HPDE6-E6E7 (cell line): ENCODE data around the gene GATA1.

Source experiments
- DNase-seq: peaks from one replicate; pipeline ENCODE4 v3.0.0; 2011; ENCODE audit warnings: missing footprints; ENCODE audit errors: extremely low spot score

Gene GATA1

GRCh38 chrX:48785186-48785539 is 1.2 kb upstream of the GATA1 start:
- DNase-seq, result no peak

- DNase-seq, result no peak
These were observed 713 bp upstream of the GATA1 start for GRCh38 chrX:48785540-48786214.

- DNase-seq, result no peak
These were observed 575 bp downstream of the GATA1 start for GRCh38 chrX:48786825-48787504.

GRCh38 chrX:48787505-48788443 is 1.4 kb downstream of the GATA1 start:
- DNase-seq, result no peak

GRCh38 chrX:48789366-48790220 is 3.2 kb downstream of the GATA1 start:
- no peak for DNase-seq

- DNase-seq, result no peak
These were observed 4.1 kb downstream of the GATA1 start for GRCh38 chrX:48790477-48790876.

- no peak for DNase-seq
These were observed 4.9 kb downstream of the GATA1 start for GRCh38 chrX:48791063-48791820.

GRCh38 chrX:48792219-48792618 is 5.8 kb downstream of the GATA1 start:
- no peak for DNase-seq

GRCh38 chrX:48793935-48794334 is 7.5 kb downstream of the GATA1 start:
- no peak for DNase-seq

- no peak for DNase-seq
These were observed 8.0 kb downstream of the GATA1 start for GRCh38 chrX:48794340-48794910.

GRCh38 chrX:48794911-48795515 is 8.6 kb downstream of the GATA1 start:
- peak; percentile 44 for DNase-seq

GRCh38 chrX:48798318-48798717 is 11.9 kb downstream of the GATA1 start:
- no peak for DNase-seq

- no peak for DNase-seq
These were observed 14.3 kb downstream of the GATA1 start for GRCh38 chrX:48800574-48801279.

- DNase-seq, result peak; percentile 83
These were observed 15.1 kb downstream of the GATA1 start, which contains the start of gene HDAC6 for GRCh38 chrX:48801280-48802088. Gene HDAC6, plus strand, starts transcription at chrX:48802067. Its CDS starts 626 bp downstream, at chrX:48802693.

- peak; percentile 66 for DNase-seq
These were observed 15.9 kb downstream of the GATA1 start for GRCh38 chrX:48802089-48802904.

GRCh38 chrX:48802905-48803200 is 16.5 kb downstream of the GATA1 start:
- no peak for DNase-seq

GRCh38 chrX:48806081-48806480 is 19.7 kb downstream of the GATA1 start:
- no peak for DNase-seq

GRCh38 chrX:48813644-48814043 is 27.3 kb downstream of the GATA1 start:
- DNase-seq, result no peak
